CD4-positive, CD25-positive, alpha-beta regulatory T cell (primary cell): ENCODE results near the gene SLC12A7. TPM values are rescaled to one million over a fixed set of nuclear protein-coding genes. Genes with fewer than 3 reads are reported as not detected.
A peak's percentile ranks its signal among the peaks of the same experiment; 100 is the strongest.

Experiments
- ATAC-seq, 2 donors: fragments of 150-1000 bp; cut with Tn5 transposase; one replicate each; pipeline ENCODE4 v1.10.0; 2021; ENCODE audit warnings: low read depth in 2 of 2, moderate number of reproducible peaks in 2 of 2, moderate library complexity in 1 of 2
- DNase-seq, 3 donors: peaks; one replicate each; pipeline versions ENCODE4 v3.0.0 to v3.0.0-alpha.2; 2012 to 2022; ENCODE audit warnings: mixed read lengths in 1 of 3
- H3K27ac ChIP-seq: one replicate; pipeline ENCODE4 v1.7.0; 2013; ENCODE audit warnings: mild to moderate bottlenecking, low read length; ENCODE audit not compliant: insufficient read depth, poor library complexity, severe bottlenecking
- H3K27me3 ChIP-seq: one replicate; pipeline ENCODE4 v1.7.0; 2013; ENCODE audit warnings: low read length; ENCODE audit not compliant: control insufficient read depth, insufficient read depth
- H3K36me3 ChIP-seq: one replicate; pipeline ENCODE4 v1.7.0; 2013; ENCODE audit warnings: mild to moderate bottlenecking, low read length, moderate library complexity; ENCODE audit not compliant: control insufficient read depth, insufficient read depth
- H3K4me1 ChIP-seq: 2 replicates; pipeline ENCODE4 v1.7.0; 2013; ENCODE audit warnings: mild to moderate bottlenecking, low read length; ENCODE audit not compliant: insufficient read depth, control insufficient read depth, poor library complexity, severe bottlenecking
- H3K4me3 ChIP-seq: one replicate; pipeline ENCODE4 v1.7.0; 2013; ENCODE audit warnings: low read depth, mild to moderate bottlenecking, low read length, moderate library complexity
- H3K9me3 ChIP-seq, 2 experiments: 1 replicate in 1 of 2; 2 replicates in 1 of 2; pipeline ENCODE4 v1.7.0; 2013; ENCODE audit warnings: low read length in 2 of 2, mild to moderate bottlenecking in 1 of 2, moderate library complexity in 1 of 2; ENCODE audit not compliant: control insufficient read depth in 2 of 2
- H3K27ac Mint-ChIP-seq, 3 donors: one replicate each; pipeline ENCODE4 v1.8.0; 2020 to 2022; ENCODE audit warnings: mild to moderate bottlenecking in 3 of 3, mixed read lengths in 3 of 3, moderate library complexity in 2 of 3
- H3K27me3 Mint-ChIP-seq: one replicate; pipeline ENCODE4 v1.8.0; 2022; ENCODE audit warnings: mild to moderate bottlenecking, mixed read lengths
- H3K36me3 Mint-ChIP-seq: one replicate; pipeline ENCODE4 v1.8.0; 2020; ENCODE audit warnings: mixed read lengths
- H3K4me1 Mint-ChIP-seq, 4 donors: one replicate each; pipeline ENCODE4 v1.8.0; 2020 to 2022; ENCODE audit warnings: mixed read lengths in 4 of 4, mild to moderate bottlenecking in 1 of 4
- H3K4me3 Mint-ChIP-seq, 4 donors: one replicate each; pipeline ENCODE4 v1.8.0; 2020 to 2022; ENCODE audit warnings: mild to moderate bottlenecking in 4 of 4, mixed read lengths in 4 of 4, moderate library complexity in 3 of 4
- H3K9me3 Mint-ChIP-seq, 7 donors: one replicate each; pipeline ENCODE4 v1.8.0; 2020 to 2022; ENCODE audit warnings: mixed read lengths in 7 of 7, mild to moderate bottlenecking in 3 of 7, moderate library complexity in 2 of 7
- polyA plus RNA-seq, 4 donors: library from polyadenylated mRNA; unstranded; fragments of 300-500 nt; fragmentation: Illumina TruSeq; gene quantifications; one replicate each; pipeline ENCODE4 v1.2.3, GENCODE V29; 2021
- total RNA-seq: library from RNA; stranded (reverse); gene quantifications from one replicate; pipeline ENCODE4 v1.2.3, GENCODE V29; 2022

Gene SLC12A7
- total and polyA plus RNA-seq, 5 donors from 2014 or later = 2.2 to 16.0 (median 7.0) TPM

DNA sequence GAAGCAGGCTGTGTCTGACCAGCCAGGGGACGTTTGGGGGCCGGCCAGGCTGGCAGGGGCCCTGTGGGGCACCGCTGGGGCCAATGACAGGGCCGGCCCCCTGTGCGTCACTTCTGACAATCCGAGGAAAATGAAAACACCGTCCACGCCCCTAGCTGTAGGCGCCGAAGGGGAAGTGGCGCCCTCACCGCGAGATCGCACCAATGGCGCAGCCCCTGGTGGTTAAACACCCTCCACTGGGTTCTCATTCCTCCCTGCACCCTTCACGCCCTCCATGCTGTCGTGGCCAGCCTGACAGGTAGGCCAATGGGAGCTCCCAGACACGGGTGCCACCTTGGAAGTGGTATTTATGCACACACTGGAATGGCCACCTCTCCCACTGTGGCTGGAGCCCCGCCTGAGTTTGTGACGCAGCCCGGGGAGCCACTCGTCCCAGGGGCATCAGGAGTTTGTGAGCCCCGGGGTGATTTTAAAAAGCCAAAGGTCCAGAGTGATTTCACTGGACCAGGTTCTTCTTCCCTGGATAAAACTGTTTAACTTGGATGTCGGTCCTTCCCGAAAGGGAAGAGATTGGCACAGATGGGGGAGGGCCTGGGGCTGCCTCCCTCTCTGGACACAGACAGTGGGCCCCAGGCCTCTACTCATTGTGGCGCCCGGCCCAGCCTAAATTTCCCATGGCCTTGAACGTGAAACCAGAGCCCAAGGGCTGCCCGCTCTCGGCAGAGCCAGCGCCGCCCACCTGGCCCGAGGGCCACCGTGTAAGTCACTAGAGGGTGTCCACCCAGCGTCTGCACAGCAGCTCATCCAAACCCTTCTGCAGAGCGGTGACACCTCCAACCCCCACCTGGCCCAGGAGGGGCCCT lies 53.5 kb downstream of the SLC12A7 start:
- H3K4me3 Mint-ChIP-seq = peak overlapping the region in 1 of 4 donors; percentile 23
- no peaks in the 10 kb centered on the region for H3K4me1 Mint-ChIP-seq
- DNase-seq (no peak), ATAC-seq (no peak)
- peaks cover 17% of the 10 kb centered on the region for H3K36me3 Mint-ChIP-seq
- Histone ChIP-seq H3K27ac (no peak overlapping the region), H3K4me3 (no peak overlapping the region), H3K9me3 (no peaks in the 10 kb centered on the region), H3K36me3 (peaks cover 38% of the 10 kb centered on the region), H3K4me1 (no peaks in the 10 kb centered on the region), H3K27me3 (no peaks in the 10 kb centered on the region)
- no peak overlapping the region for H3K27ac Mint-ChIP-seq
- no peaks in the 10 kb centered on the region for H3K27me3 Mint-ChIP-seq
- peaks cover 0 to 2% (median 0%) of the 10 kb centered on the region in 7 donors for H3K9me3 Mint-ChIP-seq

DNA sequence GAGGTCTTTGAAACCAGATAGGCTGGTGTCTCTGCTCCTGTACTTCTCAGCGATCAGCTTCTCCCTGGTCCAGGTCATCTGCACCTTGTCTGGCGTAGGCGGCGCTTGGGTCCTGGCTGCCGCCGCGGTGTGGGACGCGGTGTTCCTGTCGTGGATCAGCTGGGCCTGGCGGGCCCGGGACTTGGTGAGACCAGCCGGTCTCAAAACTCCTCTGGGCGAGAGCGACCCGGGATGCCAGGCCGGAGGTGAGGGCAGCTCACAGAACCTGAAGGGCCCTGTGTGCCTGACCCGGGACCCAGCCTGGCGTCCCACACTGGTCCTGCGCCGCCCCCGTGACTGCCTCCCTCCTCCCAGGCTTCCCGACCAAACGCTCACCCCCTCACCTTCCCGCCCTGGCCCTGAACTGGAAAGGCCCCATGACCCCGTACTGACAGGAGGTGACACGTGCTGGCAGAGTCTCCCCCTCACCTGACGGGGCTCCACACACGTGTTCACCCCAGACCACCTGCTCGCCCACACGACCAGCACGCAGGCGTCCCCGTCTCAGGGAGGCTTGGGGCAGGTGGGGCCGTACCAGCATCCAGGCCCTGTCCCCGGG lies 54.3 kb downstream of the SLC12A7 start:
- Histone ChIP-seq H3K4me1 (no peaks in the 10 kb centered on the region), H3K36me3 (peaks cover 38% of the 10 kb centered on the region), H3K9me3 (no peaks in the 10 kb centered on the region), H3K4me3 (no peak overlapping the region), H3K27ac (no peak overlapping the region), H3K27me3 (no peaks in the 10 kb centered on the region)
- no peak overlapping the region for H3K27ac Mint-ChIP-seq
- H3K4me1 Mint-ChIP-seq = no peaks in the 10 kb centered on the region
- ATAC-seq (no peak), DNase-seq (no peak)
- no peaks in the 10 kb centered on the region for H3K27me3 Mint-ChIP-seq
- H3K9me3 Mint-ChIP-seq = peaks cover 0 to 2% (median 0%) of the 10 kb centered on the region in 7 donors
- no peak overlapping the region for H3K4me3 Mint-ChIP-seq
- peaks cover 17% of the 10 kb centered on the region for H3K36me3 Mint-ChIP-seq

DNA sequence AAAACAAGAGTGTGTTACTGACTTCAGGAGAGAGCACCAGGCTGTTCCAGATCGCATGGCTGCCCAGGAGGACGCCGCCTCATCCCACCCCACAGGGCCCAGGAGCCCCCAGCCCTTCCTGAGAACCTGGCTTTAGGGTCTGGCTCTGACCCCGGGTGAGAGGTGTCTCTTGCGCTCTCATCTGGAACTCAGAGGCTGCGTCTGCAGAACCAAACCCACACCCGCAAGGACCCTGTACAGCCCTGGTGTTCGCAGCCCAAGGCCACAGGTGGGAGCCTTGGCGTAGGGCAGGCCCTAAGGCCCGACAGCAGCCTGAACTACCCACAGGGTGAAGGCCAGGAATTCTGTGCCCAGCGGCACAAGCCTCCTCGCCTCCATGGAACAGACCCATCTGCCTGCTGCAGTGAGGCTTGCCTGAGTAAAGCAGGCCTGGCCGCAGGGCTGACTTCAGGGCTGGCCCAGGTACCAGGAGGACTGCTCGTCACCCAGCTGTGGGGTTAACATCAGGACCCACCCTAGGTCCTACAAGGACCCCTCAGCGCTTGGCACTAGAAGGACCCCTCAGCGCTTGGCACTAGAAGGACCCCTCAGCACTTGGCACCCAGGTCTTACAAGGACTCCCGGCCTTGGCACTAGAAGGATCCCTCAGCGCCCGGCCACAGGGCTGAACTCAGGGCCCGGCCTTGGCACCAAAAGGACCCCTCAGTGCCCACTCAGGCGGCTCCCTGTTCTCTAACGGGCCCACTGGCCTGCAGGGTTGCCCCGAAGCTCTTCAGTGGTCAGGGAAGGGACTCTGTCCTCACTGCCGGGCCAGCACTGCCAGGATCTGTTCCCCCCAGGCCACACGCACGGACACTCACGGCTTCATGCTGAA lies 55.0 kb downstream of the SLC12A7 start:
- peaks cover 0 to 2% (median 0%) of the 10 kb centered on the region in 7 donors for H3K9me3 Mint-ChIP-seq
- H3K4me3 Mint-ChIP-seq = no peak overlapping the region
- H3K27me3 Mint-ChIP-seq = no peaks in the 10 kb centered on the region
- no peak overlapping the region for H3K27ac Mint-ChIP-seq
- Histone ChIP-seq H3K4me3 (no peak overlapping the region), H3K36me3 (peaks cover 43% of the 10 kb centered on the region), H3K27me3 (no peaks in the 10 kb centered on the region), H3K9me3 (no peaks in the 10 kb centered on the region), H3K4me1 (no peaks in the 10 kb centered on the region), H3K27ac (no peak overlapping the region)
- no peak for ATAC-seq
- no peak for DNase-seq
- H3K36me3 Mint-ChIP-seq = peaks cover 16% of the 10 kb centered on the region
- H3K4me1 Mint-ChIP-seq = no peaks in the 10 kb centered on the region

DNA sequence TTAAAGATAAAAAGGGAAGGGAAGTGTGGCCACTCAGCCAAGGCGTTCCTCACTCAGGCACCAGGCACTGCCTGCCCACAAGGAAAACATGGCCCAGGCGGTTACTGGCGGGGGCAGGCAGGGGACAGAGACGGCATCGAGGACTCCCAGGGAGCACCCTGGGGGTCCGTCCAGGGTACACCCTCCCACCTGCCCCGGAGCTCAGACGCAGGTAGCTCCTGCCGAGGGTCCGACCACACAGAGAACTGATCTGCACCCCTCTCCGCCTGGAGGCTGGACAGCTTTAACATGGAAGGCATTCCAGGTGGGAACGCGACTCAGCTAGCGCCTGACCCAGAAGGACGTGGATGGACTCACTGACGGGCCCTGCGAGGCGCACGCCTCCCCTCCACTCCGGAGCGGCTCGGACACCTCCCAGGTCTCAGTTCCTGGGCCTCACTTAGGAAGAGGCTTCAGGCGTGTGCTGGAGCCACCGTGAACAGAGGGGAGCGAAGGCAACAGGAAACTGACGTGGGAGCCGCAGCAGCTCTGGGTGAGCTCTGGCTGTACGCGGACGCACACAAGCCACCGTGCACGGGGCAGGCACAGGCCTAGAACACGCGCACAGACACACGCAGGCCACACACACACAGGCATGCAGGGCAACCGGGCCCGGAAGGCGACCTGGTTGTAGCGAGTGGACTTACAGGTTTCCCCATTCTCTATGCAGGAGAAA lies 55.8 kb downstream of the SLC12A7 start:
- peaks cover 44% of the 10 kb centered on the region for H3K36me3 ChIP-seq
- Mint-ChIP-seq H3K4me1 (no peaks in the 10 kb centered on the region), H3K36me3 (peaks cover 16% of the 10 kb centered on the region), H3K9me3 (peaks cover 0 to 2% (median 0%) of the 10 kb centered on the region in 7 donors), H3K4me3 (no peak overlapping the region), H3K27ac (no peak overlapping the region), H3K27me3 (no peaks in the 10 kb centered on the region)
- DNase-seq = no peak
- H3K27ac ChIP-seq = no peak overlapping the region
- H3K4me1 ChIP-seq = no peaks in the 10 kb centered on the region
- no peaks in the 10 kb centered on the region for H3K27me3 ChIP-seq
- no peak overlapping the region for H3K4me3 ChIP-seq
- no peaks in the 10 kb centered on the region for H3K9me3 ChIP-seq
- ATAC-seq = no peak

DNA sequence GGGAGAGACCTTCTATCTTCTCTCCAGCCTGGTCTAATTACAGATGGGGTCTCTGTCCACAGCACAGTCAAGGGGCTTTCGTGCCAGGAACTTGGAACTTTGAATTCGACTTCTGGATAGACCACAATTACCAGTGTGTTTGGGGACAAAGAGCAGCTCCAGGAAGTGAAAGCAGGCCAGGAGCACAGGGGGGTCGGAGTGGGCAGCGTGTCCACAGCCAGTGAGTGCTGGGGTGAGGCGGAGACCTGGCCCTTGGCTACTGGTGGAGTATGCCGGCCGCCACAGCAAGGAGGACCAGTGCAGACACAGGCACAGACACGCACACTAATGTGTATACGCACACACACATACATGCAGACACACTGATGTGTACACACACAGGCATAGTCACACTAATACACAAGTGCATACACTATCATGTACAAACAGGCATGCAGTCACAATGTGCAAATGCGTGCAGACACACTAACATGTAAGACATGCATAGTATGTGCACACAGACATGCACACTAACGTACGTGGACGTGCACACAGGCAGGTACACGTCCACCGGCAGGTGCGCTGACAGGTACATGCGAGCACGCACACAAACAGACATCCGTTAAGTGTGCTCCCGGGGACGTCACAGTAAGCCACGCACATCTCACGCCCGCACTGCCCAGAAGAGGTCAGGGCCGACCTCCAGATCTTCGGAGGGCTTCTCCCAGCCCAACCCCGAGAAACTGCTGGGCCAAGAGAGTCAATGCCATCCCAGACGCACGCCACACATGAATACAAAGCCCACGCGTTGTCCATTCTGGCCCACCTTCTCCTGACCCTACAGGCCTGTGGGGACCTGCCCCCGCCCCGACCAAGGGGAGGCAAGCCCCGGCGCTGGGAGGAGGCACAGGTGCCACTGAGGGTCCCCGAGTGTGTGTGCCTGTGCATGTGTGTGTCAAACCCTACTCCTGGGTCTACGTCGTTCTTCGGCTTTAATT lies 56.8 kb downstream of the SLC12A7 start:
- Histone ChIP-seq H3K27me3 (no peaks in the 10 kb centered on the region), H3K4me3 (no peak overlapping the region), H3K36me3 (peaks cover 39% of the 10 kb centered on the region), H3K4me1 (no peaks in the 10 kb centered on the region), H3K9me3 (no peaks in the 10 kb centered on the region), H3K27ac (no peak overlapping the region)
- Mint-ChIP-seq H3K36me3 (peaks cover 16% of the 10 kb centered on the region), H3K4me1 (no peaks in the 10 kb centered on the region), H3K9me3 (peaks cover 0 to 2% (median 0%) of the 10 kb centered on the region in 7 donors), H3K27ac (no peak overlapping the region), H3K27me3 (no peaks in the 10 kb centered on the region), H3K4me3 (no peak overlapping the region)
- ATAC-seq = no peak
- no peak for DNase-seq

DNA sequence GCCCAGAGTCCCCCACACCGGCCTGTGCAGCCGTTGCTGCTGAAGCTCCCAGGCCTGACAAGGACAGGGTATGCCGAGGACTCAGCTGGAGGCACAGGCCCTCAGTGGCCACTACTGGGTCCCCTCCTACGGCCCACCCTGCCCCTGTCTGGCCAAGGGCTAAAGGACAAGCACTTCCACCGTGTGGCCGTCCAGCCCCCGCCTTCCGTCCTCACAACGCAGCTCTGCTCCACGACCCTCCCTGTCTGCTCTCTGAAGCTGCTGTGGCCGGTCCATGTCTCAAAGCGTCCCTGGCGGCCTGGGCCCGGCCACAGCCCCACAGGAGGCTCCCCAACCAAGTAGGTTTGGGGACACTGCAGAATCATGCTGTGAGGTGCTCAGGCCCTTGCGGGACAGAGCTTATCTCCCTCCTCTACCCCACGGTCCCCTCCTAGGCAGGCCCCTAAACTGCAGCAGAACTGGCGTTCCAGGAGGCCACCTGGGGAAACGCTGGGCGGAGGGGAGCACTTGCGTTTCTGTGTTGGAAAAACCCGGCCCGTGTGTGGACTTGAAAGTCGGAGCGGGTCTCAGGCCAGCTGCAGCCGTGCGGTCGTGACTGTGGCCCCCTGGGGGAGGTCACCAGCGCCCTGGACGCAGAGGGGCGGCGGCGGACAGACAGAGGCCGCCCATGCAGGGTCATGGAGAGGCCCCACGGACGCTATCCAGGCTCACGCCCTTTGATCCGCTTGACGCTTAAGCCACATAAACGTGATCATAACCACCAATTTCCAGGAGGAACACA lies 57.7 kb downstream of the SLC12A7 start:
- no peak overlapping the region for H3K27ac Mint-ChIP-seq
- Histone ChIP-seq H3K27ac (no peak overlapping the region), H3K27me3 (no peaks in the 10 kb centered on the region), H3K4me3 (no peak overlapping the region), H3K4me1 (no peaks in the 10 kb centered on the region), H3K36me3 (peaks cover 32% of the 10 kb centered on the region), H3K9me3 (no peaks in the 10 kb centered on the region)
- H3K36me3 Mint-ChIP-seq = peaks cover 16% of the 10 kb centered on the region
- no peak for DNase-seq
- peaks cover 0 to 2% (median 0%) of the 10 kb centered on the region in 7 donors for H3K9me3 Mint-ChIP-seq
- H3K27me3 Mint-ChIP-seq = no peaks in the 10 kb centered on the region
- no peak overlapping the region for H3K4me3 Mint-ChIP-seq
- no peaks in the 10 kb centered on the region for H3K4me1 Mint-ChIP-seq
- ATAC-seq = no peak
